ENCODE measurements around the gene RPS15A.
"Not testable (repeated sequence)": the region's sequence is repeated elsewhere in the genome, so short reads cannot be mapped to it uniquely, and the experiment has no call there.

GRCh38 chr16:18757960-18758660, 32.0 kb downstream of the RPS15A start:
- not testable (repeated sequence) for TF ChIP-seq CTCF (IDR thresholded peaks at IDR 0.05; ENCODE audit: insufficient read depth, low read length, poor library complexity, severe bottlenecking); EZH2phosphoT487 (conservative IDR thresholded peaks at IDR 0.05; ENCODE audit: low read length)
